NCI-H128 (cell line): ENCODE measurements around the gene VDR.
"Not testable (repeated sequence)": the region's sequence is repeated elsewhere in the genome, so short reads cannot be mapped to it uniquely, and the experiment has no call there.

Experiments
- DNase-seq: peaks from one replicate; lab custom pipeline; 2025; ENCODE audit not compliant: unreplicated experiment; lab: John Stamatoyannopoulos, UW

VDR gene

DNA sequence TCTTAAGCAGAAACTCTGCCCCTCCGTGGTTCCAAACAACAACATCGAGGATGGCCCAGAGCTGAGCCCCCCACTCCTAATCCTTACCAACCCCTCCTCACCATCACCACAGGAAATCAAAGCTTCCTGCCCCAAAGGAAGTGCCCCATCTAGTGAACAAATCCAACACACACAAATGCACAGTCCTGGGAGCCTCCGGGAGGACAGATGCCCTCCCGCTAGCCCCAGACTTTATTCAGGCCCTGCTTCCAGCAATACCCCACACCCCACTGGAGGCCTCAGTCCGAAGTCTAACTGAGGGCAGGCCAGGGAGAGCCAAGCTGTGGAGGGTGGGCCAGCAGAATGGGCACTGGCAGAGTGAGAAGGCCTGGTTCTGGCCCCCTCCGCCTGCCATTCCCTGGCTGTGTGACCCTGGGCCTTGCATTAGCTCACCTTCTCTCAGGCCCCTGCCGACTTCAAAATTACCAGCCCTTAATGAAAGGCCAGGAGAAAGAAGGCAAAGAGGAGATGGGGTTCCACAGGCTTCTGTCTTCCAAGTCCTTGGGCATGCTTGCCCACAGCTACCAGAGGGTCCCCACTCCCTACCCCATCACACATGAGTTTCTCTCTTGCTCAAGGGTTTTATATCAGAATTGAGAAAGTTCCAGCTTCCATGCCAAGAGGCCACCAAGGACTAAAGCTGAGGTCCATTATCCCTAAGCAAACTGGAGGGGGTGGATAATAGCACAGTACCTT, 87.4 kb downstream of the VDR start:
- no peak for DNase-seq

DNA sequence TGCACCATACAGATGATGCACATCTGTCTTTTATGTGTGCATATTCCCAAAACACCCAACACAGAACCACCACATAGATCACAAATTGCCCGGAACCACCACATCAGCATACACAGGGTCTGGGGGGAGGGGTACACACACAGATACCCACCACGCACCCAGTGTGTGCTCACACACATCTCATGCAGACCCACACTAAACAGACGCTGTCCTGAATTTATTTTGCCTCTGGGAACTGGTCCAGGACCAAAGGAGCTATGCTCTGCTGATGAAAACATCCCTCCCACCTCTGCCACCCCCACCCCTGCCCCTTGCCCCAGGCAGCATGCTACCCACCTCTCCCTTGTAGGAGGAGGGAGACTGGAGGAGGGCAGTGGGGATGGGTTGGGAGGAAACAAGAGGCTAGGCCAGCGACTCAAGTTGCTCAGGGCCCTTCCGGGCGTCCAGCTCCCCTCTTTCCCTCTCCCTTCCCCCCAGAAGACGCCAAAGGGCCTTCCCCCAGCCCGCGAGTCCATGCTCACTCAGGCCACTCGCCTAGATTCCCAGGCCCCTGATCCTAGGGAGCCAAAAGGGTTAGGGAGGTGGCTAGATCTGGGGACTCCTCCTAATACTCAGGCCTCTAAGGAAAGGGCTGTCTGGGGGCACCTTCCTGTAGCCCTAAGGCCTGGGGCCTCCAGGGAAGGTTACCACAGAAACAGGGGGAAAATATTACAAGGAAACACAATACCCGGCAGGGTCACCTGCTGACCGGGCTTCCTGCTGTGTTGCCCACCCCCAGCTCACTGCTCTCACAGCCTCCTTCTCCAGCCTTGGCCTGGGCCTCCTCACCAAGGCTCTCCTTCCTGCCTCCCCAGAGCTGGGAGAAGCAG, 88.2 kb downstream of the VDR start:
- DNase-seq: no peak

DNA sequence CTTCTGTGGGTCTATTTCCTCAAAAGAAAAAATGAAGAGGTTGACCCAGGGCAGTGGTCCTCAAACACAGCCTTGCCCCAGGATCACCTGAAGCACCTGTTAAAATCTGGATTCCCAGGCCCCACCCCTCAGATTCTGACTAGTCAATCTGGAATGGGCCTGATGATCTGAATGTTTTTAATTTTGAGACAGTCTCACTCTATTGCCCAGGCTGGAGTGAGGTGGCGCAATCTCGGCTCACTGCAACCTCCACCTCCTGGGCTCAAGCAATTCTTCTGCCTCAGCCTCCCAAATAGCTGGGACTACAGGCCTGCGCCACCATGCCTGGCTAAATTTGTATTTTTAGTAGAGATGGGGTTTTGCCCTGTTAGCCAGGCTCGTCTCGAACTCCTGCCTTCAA, 89.3 kb downstream of the VDR start:
- not testable (repeated sequence) for DNase-seq

DNA sequence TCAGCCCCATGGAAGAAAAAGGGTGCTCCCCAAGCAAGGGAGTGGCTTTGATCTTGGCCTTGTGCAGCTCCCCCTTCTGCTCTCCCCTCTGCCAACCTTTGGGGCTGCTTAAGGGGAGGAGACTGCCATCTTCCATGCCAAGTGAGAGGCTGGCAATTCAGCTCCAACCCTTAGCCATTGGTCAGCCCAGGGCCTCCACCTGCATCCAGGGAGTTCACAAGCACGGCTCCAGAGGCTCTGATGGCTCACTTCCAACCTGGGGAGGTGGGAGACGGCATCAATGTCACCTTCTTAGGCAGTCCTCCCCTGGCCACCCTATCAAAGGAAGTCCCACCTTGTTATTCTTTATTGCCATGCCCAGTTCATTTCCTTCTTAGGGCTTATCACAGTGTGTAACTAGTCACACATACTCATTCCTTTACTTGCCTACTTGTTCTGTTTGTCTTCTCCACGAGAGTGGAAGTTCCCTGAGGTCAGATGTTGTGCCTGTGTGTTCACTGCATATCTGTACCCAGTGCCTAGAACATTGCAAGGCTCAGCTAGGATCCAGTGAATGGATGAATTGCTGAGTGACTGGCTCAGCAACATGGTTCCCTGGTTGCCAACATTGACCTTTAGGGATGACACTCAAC, 90.1 kb downstream of the VDR start:
- no peak for DNase-seq

DNA sequence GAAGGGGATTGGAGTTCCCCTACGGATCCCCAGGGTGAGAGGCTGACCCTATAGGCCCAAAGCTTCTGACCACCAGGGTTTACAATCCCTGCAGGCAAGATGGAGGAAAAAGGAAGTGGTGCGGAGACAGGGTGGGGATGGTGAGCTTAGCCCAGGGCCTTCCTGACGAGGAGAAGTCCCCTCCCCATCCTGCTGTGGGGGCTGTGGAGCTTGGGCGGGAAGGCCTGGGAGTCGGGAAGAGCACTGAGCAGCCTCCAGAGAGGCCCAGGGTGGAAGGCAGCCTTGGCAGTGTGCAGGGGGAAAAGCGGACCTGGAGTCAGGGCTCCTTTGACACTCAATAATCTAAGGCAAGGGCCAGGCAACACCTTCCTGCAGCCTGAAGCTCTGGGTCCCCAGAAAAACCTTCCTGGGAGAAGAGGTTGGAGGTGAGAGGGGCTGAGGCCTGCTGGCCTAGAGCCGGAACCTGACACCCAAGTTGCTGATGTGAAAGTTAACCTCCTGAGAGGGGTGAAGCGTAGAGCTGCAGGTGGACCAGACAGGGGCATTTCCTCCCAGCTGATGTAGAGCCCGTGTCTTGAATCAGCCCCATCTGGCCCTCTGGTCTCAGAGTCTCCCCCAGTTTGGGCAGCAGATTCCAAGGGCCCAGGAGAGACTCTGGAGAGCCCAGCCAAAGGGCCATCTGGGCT, 91.1 kb downstream of the VDR start:
- no peak for DNase-seq

DNA sequence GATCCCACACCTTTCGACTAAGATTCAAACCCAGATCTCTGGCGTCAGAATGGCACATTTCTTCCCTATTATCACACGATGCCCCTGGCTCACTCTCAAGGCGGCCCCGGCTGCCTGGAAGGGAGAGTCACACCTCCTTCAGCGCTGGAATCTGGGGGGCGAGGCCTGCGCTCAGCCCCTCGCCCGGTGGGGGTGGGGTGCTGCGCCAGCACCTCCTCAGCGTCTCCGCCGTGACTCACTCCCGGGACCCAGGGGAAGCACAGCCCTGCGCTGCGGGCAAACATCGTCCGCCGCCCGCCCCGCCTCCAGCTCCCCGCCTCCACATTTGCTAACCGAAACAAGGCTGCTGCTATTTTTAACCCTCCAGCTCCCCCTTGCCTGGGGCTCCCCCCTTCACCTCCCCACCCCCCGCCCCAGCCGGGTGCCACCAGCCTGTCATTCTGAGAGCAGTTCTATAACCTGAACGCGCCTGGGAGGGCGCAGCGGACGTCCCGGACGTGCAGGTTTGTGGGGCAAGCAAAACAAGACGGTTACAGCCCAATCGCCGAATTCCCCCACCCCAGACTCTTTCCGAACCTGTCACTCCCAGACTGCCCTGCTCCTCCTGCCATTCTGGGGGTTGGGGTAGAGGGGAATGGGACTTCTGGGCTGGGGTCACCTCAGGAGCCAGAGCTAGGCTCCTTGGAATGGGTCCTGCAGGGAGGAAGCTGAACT, 91.8 kb downstream of the VDR start:
- DNase-seq: no peak

DNA sequence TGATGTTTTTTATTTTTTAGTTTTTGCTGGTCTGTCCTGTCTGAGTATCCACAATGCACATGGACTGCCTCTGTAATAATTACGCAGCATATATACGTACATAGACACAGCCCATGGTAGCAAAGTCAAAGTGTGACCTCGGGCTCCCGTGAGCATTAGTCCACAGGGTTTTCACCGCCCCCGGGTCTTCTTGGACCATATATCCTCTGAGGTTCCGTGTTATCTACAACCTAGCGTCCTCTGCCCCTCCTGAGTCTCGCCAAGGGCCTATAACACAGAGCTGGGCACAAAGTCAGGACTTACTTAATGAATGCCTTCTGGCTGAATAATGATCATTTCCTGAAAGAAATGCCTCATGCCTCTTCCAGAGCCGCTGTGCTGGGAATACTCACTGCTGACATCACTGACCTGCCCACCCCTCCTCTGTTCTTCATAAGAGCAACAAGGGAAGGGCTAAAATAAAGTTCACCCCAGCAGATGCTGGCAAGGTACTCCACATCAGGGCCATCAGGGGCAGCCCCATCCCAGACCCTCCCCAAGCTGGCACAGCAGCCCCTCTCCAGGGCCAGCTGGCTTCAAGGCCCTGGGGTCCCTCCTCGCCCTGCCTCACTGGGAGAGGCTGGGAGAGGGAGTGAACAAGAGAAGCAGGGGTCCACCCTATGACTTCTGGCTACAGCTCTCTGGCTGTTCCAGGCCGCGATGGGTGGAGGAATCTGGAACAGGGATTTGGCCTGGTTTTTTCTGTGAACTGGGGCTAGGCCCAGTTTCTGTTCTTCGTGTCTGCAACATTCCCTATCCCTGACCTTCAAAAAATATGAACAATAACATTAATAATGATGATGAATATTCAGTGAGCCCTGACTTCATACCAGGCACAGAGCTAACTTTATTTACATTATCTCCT, 93.0 kb downstream of the VDR start:
- no peak for DNase-seq

DNA sequence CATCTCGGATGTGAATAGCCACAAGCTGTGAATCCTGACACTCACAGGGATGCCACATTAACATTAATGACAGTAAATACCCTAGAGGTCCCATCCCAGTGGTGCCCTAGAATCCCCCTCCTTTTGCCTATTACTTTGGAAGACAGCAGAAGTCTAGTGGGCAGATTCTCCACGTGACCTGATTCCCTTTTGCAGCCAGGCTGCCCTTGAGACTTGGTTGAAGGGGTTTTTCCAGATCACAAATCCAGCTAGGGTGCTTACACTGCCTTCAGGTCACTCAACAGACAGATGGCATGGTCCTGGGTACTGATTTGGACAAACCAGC, 93.8 kb downstream of the VDR start:
- DNase-seq: no peak

DNA sequence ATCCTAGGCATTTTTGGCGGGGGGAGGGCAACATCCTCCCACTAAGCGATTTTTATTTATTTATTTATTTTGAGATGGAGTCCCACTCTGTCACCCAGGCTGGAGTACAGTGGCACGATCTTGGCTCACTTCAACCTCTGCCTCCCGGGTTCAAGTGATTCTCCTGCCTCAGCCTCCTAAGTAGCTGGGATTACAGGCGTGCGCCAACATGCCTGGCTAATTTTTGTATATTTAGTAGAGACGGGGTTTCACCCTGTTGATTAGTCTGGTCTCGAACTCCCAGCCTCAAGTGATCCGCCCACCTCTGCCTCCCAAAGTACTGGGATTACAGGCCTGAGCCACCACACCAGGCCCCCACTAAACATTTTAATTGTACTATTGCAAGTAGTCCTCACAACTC, 95.3 kb downstream of the VDR start:
- DNase-seq: not testable (repeated sequence)

DNA sequence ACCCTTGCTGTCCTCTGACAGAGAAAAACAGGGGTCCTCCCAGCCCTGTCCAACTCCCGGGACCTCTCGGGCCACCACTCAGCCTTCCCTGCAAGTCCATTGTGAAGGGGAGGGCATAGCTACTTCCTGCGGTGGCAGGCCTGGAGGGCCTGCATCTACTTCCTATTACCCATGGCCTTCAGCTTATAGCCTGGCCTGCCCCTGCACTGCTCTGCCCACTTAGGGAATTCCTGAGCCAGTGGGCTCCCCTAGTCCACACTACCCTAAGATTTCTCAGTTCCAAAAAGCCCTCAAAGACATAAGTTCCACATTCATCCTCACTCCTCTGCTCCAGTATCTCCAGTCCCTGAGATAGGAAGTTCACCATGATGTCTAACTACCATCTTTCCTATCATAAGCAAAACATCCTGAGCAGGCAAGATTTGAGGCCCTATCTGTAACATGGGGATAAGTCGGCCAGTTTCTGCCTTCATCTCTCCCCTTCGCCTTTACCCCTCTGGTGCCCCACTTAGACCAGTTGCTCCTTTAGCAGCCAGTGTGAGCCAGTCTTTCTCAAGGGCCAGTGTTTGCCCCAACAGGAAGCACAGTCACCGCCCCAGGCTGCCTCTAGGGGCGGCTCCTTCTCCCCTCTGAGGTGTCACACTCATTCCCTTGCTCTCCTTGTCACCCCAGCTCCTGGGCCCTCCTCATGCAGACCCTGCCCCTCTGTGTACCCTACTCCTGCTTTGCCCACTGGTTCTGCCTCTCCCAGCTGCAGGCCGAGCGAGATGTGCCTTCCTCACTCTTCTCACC, 96.0 kb downstream of the VDR start:
- DNase-seq: no peak

DNA sequence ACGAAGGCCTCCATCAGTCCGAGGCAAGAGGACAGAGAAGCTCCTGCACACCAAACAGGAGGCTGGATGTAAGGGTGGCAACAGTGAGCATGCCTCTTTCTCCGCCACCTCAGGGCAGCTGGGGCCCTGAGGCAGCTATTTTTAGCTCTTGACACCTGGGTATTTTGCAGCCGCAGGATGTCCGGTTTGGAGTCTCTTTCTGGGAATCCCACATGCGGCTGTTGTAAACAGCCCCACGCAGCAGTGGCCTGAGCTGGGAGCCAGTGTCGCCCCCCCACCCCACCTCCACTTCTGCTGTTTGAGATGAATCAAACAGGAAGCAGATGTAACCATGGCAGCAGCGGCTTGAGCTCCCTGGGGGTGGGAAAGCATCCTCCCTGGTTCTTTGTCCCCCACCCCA, 96.7 kb downstream of the VDR start:
- no peak for DNase-seq

DNA sequence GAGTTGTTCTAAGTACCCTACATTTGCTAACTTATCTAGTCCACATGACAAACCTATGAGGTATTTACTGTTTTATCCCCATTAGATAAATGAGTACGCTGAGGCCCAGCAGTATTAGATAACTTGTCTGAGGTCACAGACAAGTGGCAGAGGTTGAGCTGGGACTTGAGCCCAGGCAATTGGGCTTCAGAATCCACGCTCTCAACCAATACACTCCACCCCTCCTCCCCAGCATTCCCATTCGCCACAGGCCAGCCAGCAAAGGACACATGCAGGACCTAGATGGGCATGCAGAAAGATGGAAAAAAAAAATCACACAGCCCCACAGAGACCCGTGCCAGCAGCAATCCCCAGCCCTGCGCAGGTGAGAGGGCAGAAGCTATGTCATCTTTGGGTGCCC, 97.5 kb downstream of the VDR start:
- no peak for DNase-seq

DNA sequence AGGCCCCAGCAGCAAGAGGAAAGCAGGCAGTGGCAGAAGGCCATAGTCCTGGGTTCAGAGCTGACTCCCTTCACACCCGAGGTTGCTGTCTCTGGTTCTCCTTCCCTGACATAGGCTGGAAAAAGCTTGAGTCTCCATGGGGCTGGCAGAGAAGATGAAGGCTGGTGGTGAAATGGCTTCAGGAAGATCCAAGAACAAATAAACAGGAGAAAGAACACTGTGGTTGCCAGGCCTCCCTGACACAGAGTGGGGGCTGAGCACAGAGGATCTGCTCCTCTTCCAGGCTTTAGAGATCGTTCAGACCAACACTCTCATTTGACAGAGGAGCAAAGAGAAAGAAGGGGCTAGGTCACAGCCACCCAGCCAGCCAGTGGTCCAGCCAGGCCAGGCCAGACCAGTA, 99.4 kb downstream of the VDR start:
- no peak for DNase-seq

DNA sequence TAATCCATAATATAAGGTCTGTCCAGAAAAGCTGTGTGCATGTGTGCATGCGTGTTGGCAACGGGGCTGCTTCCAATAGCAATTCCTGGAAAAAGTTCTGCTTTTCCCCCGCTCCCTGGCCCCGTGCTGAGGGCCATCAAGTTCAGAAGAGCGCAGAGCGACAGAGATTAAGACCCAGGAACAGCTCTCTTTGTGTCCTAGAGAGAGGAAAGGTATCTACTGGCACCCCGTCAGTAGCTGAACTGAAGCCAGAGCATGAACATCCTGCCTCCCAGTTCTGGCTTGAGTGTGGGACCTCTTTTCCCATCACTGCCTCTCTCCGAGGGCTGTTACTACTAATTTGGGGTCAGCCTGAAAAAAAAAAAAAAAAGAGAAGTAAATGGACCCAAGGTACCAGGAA, 100.6 kb downstream of the VDR start:
- no peak for DNase-seq

DNA sequence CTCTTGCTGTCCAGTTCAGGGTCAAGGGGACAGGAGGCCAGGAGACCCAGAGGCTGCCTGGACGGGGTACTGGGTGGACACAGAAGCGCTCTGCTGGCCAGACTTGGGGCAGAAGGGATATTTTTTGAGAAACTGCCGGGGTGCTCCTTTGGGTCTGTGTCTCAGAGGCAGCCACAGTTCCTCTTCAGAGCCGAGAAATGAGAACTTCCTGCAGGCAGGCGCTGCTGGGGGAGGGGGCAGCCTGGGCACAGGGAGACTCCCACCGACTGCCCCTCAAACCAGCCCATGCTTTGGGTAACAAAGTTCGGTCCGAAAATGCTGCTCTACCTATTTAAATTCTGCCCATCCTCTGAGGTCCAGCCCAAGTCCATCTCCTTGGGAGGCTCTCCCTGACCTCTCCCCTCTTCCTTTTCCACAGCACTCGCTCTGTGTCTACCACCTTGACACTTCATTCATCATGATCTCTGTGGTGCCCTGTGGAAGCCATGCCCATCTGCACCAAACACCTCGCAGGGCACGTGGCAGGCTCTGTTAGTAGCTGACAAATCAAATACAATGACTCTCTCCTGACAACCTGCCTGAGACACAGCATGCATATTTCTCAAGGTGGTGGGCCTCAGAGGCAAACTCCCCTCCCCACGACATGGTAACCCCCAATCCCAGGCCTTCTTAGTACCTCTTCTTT, 101.5 kb downstream of the VDR start:
- DNase-seq: no peak

DNA sequence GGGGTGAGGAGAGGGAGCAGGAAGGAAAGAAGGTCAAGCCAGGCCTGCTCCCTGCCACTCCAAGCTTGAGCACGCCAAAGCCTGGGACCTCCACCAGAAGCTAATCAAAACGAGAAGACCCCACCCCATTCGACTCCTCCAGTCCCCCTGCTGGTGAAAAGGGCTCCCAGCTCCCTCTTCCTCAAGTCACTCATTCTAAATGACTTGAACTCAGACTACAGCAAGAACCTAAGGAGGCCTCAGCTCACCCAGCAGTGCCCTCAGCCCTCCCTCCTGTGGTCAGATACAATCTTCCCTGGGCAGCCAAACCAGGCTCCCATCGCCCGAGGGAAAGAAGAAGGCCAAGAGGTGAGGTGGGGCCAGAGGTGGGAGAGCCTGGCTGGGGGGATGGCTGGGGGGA, 102.5 kb downstream of the VDR start:
- no peak for DNase-seq

DNA sequence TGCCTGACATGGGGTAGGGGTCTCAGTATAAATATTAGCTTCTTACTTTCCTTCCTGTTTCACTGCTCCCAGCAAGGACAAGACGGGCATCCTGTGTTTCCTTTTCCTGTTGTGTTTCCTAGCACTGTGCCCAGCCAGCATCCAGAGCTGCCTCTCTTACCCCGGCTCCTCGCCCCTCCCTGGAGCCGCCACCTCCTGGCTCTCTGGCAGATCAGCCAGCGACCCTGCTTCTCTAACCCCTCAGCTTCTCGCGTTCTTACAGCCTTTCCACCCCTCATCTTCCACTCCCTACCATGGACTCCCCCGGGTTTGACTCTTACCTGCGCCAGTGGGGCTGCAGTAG, 102.9 kb downstream of the VDR start:
- no peak for DNase-seq

DNA sequence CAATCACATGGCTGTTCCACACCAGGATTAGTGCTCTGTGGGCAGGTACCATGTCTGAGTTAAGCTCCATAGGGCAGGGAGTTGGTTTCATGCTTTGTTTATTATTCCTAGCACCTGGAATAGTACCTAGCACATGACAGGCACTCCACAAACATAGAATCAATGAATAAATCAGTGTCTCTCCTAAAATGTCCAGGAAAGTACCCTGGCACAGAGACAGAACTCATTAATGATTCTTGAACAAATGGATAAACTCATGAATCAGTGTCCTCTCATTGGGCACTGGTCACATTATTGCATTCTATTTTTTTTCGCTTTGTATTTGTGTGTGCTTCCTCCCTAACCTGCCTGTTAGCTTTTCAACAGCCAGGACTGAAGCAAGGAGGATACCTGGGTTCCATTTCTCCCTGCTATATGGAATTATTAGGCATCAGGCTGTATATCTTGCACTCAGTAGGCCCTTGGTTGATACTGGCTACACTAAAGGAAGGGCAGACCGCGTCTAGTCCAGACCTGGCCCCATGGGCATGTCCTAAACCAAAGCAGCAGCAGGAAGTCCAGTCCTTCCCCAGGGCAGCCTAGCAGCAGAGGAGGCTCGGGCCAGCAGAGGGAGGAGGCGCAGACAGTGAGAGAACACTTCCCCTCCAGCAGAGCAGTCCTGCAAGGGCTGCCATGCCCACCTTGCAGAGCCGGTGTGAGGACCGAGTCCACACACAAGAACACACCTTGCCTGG, 103.5 kb downstream of the VDR start:
- no peak for DNase-seq
